Stimulated activated CD8-positive, alpha-beta memory T cell treated with anti-CD3 and anti-CD28 coated beads, Interleukin-4, amount 100 ng/mL, for 1 hour (primary cell): ENCODE data around the gene RERE.

Experiments
- DNase-seq, 2 donors: peaks; one replicate each; pipeline ENCODE4 v3.0.0-alpha.2; 2020; ENCODE audit warnings: low read depth in 2 of 2, low spot score in 1 of 2

RERE gene

GRCh38 chr1:8552820-8553397 is 264.5 kb downstream of the RERE start:
- DNase-seq = no peak

- DNase-seq = no peak
These were observed 265.6 kb downstream of the RERE start for GRCh38 chr1:8551613-8552489.

- DNase-seq = no peak
These were observed 266.4 kb downstream of the RERE start for GRCh38 chr1:8551057-8551456.

GRCh38 chr1:8547791-8548190 is 269.6 kb downstream of the RERE start:
- no peak for DNase-seq

- DNase-seq = no peak
These were observed 272.4 kb downstream of the RERE start for GRCh38 chr1:8545078-8545477.

- no peak for DNase-seq
These were observed 272.8 kb downstream of the RERE start for GRCh38 chr1:8544644-8545043.

GRCh38 chr1:8543965-8544364 is 273.5 kb downstream of the RERE start:
- no peak for DNase-seq

GRCh38 chr1:8541961-8542521 is 275.4 kb downstream of the RERE start:
- DNase-seq = no peak

- no peak for DNase-seq
These were observed 276.5 kb downstream of the RERE start for GRCh38 chr1:8540971-8541370.

GRCh38 chr1:8540261-8540941 is 277.0 kb downstream of the RERE start:
- DNase-seq = no peak

GRCh38 chr1:8539683-8540082 is 277.8 kb downstream of the RERE start:
- DNase-seq = no peak

- no peak for DNase-seq
These were observed 278.9 kb downstream of the RERE start for GRCh38 chr1:8538502-8538901.

- DNase-seq = no peak
These were observed 279.4 kb downstream of the RERE start for GRCh38 chr1:8537991-8538390.

GRCh38 chr1:8536515-8536914 is 280.9 kb downstream of the RERE start:
- no peak for DNase-seq

- no peak for DNase-seq
These were observed 283.5 kb downstream of the RERE start for GRCh38 chr1:8533907-8534306.

GRCh38 chr1:8533124-8533523 is 284.3 kb downstream of the RERE start:
- DNase-seq = no peak

GRCh38 chr1:8529901-8530300 is 287.5 kb downstream of the RERE start:
- no peak for DNase-seq

GRCh38 chr1:8527941-8528340 is 289.5 kb downstream of the RERE start:
- DNase-seq = no peak

- DNase-seq = peak; percentile 13 to 23
These were observed 291.7 kb downstream of the RERE start for GRCh38 chr1:8525558-8526275.

- DNase-seq = no peak
These were observed 292.3 kb downstream of the RERE start for GRCh38 chr1:8525216-8525557.

- DNase-seq = no peak
These were observed 292.7 kb downstream of the RERE start for GRCh38 chr1:8524627-8525157.
